Measurements from ENCODE around the gene TADA3. TPM values are rescaled to one million over a fixed set of nuclear protein-coding genes. Genes with fewer than 3 reads are reported as not detected.
A peak's percentile ranks its signal among the peaks of the same experiment; 100 is the strongest.

The TADA3 gene
- total RNA-seq, 2 donors from 2014 or later = 37.4 to 37.6 TPM

DNA sequence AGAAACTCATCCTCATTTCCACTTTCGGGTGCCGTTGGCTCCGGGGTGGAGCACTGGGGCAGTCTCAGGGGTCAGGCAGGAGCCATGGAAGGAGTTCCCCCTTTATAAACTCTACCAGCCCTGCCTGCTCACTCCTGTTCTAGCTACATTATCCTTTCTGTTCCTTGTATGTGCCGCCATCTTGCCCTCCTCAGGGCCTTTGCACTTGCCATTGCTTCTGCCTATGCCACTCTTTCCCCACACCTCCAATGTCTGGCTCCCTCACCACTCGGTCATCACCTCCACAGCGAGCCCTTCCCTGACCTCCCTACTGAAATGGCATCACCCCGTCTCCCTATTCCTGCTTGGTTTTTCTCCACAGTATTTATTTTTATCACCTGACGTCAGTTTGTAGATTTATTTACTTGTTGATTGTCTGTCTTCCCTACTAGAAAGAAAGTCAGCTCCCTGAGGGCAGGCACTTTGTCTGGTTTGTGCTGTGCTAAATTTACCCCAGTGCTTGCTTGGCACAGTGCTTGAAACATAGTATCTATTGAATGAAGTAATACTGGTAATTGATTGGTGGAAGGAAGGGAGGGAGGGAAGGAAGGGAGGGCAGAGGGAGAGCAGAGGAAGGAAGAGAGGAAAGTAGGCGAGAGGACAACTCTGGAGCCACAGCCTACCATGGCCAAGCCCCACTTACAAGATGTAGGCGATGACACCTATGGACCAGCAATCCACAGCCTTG is 31.3 kb downstream of the TADA3 start:
- ATAC-seq (no peak), DNase-seq (no peak)
- Histone ChIP-seq H3K36me3 (replicated peaks in 1 of 2; ENCODE audit: insufficient read depth in 1 of 2, low read depth in 2 of 2) (peaks cover 0 to 8% of the 10 kb centered on the region in 2 donors), H3K9me3 (no peaks in the 10 kb centered on the region), H3K4me1 (no peaks in the 10 kb centered on the region), H3K27me3 (no peaks in the 10 kb centered on the region), H3K4me3 (no peak overlapping the region), H3K27ac (no peak overlapping the region)
- 91 to 92% methylated on average over 10 of the region's 10 CpGs for WGBS, 2 donors
- no peak for TF ChIP-seq POLR2A (IDR thresholded peaks at IDR 0.05)
- no peak for TF ChIP-seq CTCF (IDR thresholded peaks at IDR 0.05)
- intact Hi-C loops (cut with DNase I) = no loop called here

DNA sequence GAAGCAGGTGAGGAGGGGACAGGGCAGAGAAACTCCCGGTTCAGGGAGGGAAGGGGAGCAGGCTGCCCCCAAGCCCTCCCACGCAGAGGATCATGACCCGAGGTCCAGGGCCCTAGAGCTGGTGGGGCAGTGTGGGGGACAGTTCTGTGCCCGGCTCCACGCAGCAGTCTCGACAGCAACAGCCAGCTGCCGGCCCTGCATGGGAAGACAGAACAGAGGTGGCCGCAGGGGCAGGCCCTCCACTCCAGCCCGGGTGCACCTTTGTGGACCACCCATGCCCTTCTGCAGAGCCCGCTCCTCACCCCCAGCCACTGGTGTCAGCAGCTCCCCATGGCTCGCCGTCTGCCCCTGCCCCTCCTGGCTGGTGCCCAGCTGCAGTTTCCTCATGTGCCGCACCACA is 34.8 kb downstream of the TADA3 start:
- Histone ChIP-seq H3K27me3 (no peaks in the 10 kb centered on the region), H3K9me3 (no peaks in the 10 kb centered on the region), H3K27ac (no peak overlapping the region), H3K36me3 (replicated peaks in 1 of 2; ENCODE audit: insufficient read depth in 1 of 2, low read depth in 2 of 2) (peaks cover 0 to 10% of the 10 kb centered on the region in 2 donors), H3K4me3 (no peak overlapping the region), H3K4me1 (no peaks in the 10 kb centered on the region)
- no peak for TF ChIP-seq POLR2A (IDR thresholded peaks at IDR 0.05)
- no peak for TF ChIP-seq CTCF (IDR thresholded peaks at IDR 0.05)
- ATAC-seq (no peak), DNase-seq (no peak)
- intact Hi-C loops (cut with DNase I) = no loop called here
- 91% methylated on average over 7 to 13 of the region's 13 CpGs for WGBS, 2 donors

DNA sequence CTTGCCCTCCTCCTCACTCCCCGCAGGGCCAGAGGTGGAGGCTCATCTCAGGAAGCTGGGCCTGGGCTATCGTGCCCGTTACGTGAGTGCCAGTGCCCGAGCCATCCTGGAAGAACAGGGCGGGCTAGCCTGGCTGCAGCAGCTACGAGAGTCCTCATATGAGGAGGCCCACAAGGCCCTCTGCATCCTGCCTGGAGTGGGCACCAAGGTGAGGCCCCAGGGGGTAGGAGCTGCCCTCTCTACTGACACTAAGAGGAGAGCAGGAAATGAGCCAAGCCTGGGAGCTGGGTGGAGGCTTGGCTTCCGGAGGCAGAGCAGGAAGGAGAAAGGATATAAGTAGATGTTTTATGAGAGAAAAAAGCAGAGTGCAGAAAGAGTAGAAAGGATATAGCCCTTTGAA is 37.6 kb downstream of the TADA3 start:
- Histone ChIP-seq H3K9me3 (no peaks in the 10 kb centered on the region), H3K4me1 (peaks cover 15% of the 10 kb centered on the region), H3K4me3 (no peak overlapping the region), H3K27me3 (no peaks in the 10 kb centered on the region), H3K36me3 (replicated peaks in 1 of 2; ENCODE audit: insufficient read depth in 1 of 2, low read depth in 2 of 2) (peaks cover 0 to 10% of the 10 kb centered on the region in 2 donors), H3K27ac (no peak overlapping the region)
- ATAC-seq = no peak
- DNase-seq = no peak
- intact Hi-C loops (cut with DNase I) = no loop called here
- WGBS, 2 donors = 80 to 84% methylated on average over 8 of the region's 8 CpGs
- TF ChIP-seq POLR2A (IDR thresholded peaks at IDR 0.05) = no peak

GRCh38 chr3:9750556-9751411 is 41.5 kb downstream of the TADA3 start:
- intact Hi-C loops (cut with DNase I) = no loop called here
- DNase-seq = no peak
- peak overlapping the region in 3 of 4 donors; percentile 73 to 96 (median 90) for H3K27ac ChIP-seq

More at GRCh38 chr3:9750556-9751411, 41.5 kb downstream of the TADA3 start:
- ATAC-seq = no peak
- Histone ChIP-seq H3K36me3 (replicated peaks in 1 of 2; ENCODE audit: insufficient read depth in 1 of 2, low read depth in 2 of 2) (peaks cover 0 to 10% of the 10 kb centered on the region in 2 donors), H3K9me3 (no peaks in the 10 kb centered on the region), H3K27me3 (no peaks in the 10 kb centered on the region), H3K4me3 (peak overlapping the region; percentile 35 to 64), H3K4me1 (peaks cover 26% of the 10 kb centered on the region)
- 40 to 43% methylated on average over 17 of the region's 17 CpGs for WGBS, 2 donors
- no peak for TF ChIP-seq CTCF (IDR thresholded peaks at IDR 0.05)
- TF ChIP-seq POLR2A (IDR thresholded peaks at IDR 0.05) = no peak
